Esophagus squamous epithelium (tissue), 4 donors: ENCODE measurements around the gene CELF1.

Source experiments
- CTCF ChIP-seq, 6 experiments: fragments of 450-650 bp in 4 of 6; fragments of 200-600 bp in 2 of 6; sonication (generic) in 2 of 6; IDR thresholded peaks; one replicate each; pipeline ENCODE4 v1.5.1; 2016 to 2019; ENCODE audit warnings: antibody characterized with exemption in 6 of 6, mild to moderate bottlenecking in 4 of 6, moderate library complexity in 4 of 6
- POLR2A ChIP-seq, 4 donors: fragments of 450-650 bp; IDR thresholded peaks; one replicate each; pipeline ENCODE4 v1.6.1; 2017; ENCODE audit warnings: antibody characterized with exemption in 4 of 4, mild to moderate bottlenecking in 4 of 4, moderate library complexity in 3 of 4

- TF ChIP-seq POLR2A (IDR thresholded peaks at IDR 0.05): no peak
- no peak for TF ChIP-seq CTCF (IDR thresholded peaks at IDR 0.05)
Observed at GRCh38 chr11:47445840-47446239, 107.1 kb downstream of the CELF1 start.
